Effector CD4-positive, alpha-beta T cell (primary cell): ENCODE results near the gene SLC25A51.
"Not testable (repeated sequence)": the region's sequence is repeated elsewhere in the genome, so short reads cannot be mapped to it uniquely, and the experiment has no call there.

Experiments used
- DNase-seq: peaks from one replicate; pipeline ENCODE4 v3.0.0-alpha.2; 2020

The SLC25A51 gene

DNA sequence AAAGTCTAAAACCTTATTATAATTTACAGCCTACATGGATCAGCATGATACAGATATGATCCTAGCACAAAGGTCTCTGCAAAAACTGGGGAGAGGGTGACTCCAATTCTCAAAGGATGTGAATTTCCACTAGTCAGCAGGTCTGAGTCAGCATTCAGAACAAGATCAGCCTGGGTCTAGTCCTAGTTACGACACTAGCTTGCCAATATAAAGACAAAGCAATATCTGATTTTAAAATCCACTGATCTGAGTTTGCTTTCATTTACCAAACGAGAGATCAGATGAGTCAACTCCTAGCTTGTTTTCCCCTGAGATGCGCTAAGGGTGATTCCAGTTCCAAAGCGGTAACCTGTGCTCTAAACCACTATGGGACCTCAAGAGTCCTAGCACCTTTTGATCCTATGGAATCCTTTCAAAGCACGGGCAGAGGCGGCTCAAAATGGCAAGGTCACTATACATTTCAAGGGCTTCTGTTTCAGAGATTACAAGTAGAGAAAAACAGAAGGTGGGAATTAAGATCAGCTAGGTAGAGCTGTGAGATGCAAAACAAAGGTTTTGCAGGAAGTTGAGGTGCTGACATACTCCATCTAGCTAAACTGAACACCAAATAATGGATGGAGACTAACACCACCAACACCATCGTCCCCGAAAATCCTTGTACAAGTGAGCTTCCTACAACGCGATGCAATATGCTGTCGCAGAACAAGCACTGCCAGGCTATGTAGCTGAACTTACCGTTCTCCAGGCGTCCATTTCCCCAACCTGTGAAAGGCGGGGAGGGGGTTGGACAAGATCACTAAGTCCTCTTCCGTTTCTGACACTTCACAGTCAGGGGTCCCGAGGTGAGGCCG lies 906 bp downstream of the SLC25A51 start:
- no peak for DNase-seq

DNA sequence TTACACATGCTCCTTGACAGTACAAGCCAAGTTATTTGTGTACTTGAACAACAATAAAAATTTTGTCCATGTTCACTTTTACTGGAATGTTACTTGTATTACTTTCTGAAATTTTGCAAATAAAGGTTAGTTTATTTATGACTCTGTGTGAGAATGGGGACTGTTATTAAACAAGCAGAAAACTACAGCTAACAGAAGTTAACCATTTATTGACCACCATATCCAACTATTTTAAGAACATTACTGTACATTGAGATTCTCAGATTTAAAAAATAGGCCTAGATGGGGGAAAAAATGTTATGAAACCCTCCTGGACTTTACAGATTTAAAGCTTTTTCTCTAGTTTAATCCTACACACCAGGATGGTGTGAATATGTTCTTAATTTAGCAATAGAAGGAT lies 1.8 kb downstream of the SLC25A51 start:
- DNase-seq: no peak

- no peak for DNase-seq
These were observed 4.9 kb downstream of the SLC25A51 start for GRCh38 chr9:37899041-37899440.

GRCh38 chr9:37897665-37898064 lies 6.3 kb downstream of the SLC25A51 start:
- DNase-seq: no peak

DNA sequence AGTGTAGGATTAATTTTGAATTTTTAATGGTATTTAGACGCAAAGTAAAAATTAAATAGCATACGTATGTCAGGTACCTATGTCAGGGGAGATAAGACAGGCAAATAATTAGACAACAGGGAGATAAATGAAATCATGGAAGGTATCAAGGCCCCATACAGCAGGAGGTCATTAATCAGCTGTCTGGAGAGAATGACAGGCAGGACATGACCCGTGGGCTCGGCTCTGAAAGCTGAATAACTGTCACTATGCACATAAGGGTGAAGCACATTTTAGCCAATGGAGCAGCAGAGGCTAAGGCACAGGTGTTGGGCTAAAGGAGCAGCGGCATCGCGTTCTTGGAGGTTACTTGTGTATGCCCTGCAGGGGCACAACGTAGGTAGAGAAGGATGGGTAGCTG lies 11.9 kb downstream of the SLC25A51 start:
- DNase-seq: no peak

DNA sequence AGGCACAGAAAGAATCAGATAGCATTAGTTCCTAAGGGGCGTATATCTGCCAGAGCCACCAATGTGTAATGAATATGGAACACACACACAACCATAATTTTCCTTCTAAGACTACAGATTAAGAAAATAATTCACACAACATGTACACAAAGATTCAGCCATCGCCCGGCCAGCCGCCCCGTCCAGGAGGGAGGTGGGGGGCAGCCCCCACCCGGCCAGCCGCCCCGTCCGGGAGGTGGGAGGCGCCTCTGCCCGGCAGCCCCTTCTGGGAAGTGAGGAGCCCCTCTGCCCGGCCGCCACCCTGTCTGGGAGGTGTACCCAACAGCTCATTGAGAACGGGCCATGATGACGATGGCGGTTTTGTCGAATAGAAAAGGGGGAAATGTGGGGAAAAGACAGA lies 12.9 kb downstream of the SLC25A51 start:
- DNase-seq: not testable (repeated sequence)

DNA sequence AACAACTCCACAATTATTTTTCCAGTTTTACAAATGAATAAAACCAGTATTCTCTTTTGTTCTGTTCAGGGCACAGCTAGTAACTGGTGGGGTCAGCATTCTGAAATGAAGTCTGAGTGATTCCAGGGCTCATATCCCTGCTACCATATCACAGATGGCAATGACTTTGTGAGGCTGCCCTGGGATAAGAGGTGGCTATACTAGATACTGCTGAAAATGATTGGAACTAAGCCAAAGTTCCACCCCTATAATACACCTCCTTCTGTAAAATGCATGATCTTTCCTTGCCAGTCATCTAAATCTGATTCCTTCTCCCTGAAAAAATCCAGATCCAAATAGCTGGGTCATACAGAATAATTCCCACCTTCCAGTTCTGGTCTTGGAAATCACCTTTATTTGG lies 14.4 kb downstream of the SLC25A51 start:
- DNase-seq: no peak

- not testable (repeated sequence) for DNase-seq
These were observed 15.8 kb downstream of the SLC25A51 start for GRCh38 chr9:37887977-37888583.

- no peak for DNase-seq
These were observed 22.9 kb downstream of the SLC25A51 start for GRCh38 chr9:37880916-37881479.

DNA sequence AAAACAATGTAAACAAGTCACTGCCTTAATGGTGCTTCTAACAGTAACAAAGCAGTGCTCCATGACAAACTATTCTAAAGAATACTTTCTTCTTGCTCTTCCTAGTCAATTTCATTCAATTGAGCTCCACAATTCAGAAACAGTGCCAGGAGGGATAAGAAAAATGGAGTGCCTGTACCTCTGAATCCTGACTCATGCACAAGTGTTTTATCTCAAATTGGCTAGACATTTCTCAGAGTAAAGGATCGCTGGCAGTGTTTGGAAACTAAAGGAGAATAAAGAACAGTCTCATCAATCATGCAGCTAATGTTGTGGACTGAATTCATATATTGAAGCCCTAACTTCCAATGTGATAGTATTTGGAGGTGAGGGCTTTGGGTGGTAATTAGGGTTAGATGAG lies 27.6 kb downstream of the SLC25A51 start:
- no peak for DNase-seq

DNA sequence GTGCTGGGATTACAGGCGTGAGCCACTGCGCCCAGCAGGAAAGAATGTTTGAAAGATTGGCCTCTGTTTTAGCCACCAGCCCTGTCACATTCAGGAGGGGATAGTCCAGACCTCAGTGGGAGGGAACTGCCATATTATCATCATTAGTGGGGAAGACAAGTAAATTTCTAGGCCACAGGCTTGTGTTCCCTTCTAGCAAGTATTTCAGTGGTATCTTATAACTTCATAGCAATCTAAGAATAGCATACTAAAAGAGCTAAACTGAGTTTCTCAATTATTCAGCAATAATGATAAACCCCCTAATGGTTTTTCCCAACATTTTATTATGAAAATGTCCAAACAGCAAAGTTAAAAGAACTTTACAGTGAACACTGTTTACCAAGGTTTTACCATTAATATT lies 30.0 kb downstream of the SLC25A51 start:
- DNase-seq: no peak

- DNase-seq: no peak
These were observed 33.1 kb downstream of the SLC25A51 start for GRCh38 chr9:37870799-37871176.

DNA sequence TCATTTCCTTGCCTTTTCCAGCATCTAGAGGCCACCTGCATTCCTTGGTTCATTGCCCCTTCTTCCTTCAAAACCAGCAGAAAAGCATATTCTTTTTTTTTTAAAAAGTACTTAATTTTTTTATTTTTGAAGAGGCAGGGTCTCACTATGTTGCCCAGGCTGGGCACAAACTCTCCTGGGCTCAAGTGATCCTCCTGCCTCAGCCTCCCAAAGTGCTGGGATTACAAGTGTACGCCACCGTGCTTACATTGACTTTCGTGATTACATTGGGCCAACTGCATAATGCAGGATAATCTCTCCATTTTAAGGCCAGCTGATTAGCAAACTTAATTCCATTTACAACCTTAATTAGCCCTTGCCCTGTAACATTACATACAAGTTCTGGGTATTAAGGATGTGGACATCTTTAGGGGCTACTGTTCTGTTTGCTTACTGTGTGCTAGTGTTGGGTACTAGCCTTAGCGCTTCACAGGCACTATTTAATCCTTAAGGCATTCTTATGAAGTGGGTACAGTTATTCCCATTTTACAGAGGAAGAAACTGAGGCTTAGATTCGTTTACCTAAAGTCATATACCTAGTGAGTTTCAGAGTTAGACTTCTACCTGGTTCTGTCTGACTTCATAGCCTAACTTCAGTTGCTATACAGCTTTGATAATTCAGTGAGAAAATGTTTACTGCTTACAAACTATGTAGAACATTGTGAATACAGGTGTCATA lies 33.7 kb downstream of the SLC25A51 start:
- no peak for DNase-seq

GRCh38 chr9:37862530-37862929 lies 41.4 kb downstream of the SLC25A51 start:
- DNase-seq: no peak

- no peak for DNase-seq
These were observed 44.9 kb downstream of the SLC25A51 start for GRCh38 chr9:37859043-37859442.

DNA sequence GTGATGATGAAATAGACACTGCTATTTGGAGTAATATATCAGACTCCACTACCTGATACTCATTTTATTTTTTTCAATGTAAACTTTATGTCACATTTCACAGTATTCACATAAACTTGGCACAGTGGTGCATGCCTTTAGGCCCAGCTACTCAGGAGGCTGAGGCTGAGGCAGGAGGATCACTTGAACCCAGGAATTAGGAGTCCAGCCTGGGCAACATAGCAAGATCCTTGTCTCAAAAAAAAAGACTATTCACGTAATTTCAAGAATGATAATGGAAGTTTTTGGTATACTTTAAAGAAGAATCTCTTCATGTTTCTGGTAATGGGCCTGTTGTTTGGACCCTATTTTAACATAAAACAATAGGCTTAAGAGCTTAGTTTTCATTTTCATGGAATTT lies 47.4 kb downstream of the SLC25A51 start:
- DNase-seq: no peak

DNA sequence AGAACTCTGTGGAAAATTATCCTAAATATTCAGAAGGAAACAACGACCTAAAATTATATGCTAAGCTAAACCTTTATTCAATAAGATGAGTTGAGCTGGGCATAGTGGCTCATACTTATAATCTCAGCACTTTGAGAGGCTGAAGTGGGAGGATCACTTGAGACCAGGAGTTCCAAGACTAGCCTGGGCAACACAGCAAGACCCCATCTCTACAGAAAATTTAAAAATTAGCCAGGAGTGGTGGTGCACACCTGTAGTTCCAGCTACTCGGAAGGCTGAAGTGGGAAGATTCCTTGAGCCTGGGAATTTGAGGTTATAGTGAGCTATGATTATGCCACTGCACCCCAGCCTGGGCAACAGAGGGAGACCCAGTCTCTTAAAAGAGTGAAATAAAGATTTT lies 51.7 kb downstream of the SLC25A51 start:
- DNase-seq: no peak

DNA sequence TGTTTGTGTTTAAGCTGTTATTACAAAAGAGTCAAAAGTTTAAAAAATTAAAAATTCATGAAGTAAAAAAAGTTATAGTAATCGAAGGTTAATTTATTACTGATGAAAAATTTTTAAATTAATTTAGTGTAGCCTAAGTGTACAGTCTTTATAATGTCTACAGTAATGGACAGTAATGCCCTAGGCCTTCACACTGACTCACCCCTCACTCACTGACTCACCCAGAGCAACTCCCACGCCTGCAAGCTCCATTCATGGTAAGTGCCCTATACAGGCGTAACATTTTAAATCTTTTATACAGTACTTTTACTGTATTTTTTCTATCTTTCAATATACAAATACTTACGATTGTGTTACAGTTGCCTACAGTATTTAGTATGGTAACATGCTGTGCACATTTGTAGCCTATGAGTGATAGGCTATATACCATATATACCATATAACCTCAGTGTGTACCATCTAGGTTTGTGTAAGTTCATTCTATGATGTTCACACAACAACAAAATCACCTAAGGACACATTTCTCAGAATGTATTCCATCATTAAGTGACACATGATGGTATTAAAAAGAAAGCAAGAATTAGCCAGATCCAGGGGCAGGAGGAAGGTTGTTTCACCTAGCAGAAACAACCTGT lies 63.2 kb downstream of the SLC25A51 start:
- DNase-seq: no peak

- no peak for DNase-seq
These were observed 64.1 kb downstream of the SLC25A51 start for GRCh38 chr9:37839496-37840461.
